GM18511 (cell line): ENCODE data around the gene CDK6.
A peak's percentile ranks its signal among the peaks of the same experiment; 100 is the strongest.
"Not testable (repeated sequence)": the region's sequence is repeated elsewhere in the genome, so short reads cannot be mapped to it uniquely, and the experiment has no call there.

Experiments used
- ATAC-seq: cut with Tn5 transposase; IDR thresholded peaks from one replicate; pipeline ENCODE4 v1.9.1; 2021; ENCODE audit warnings: mild to moderate bottlenecking, moderate library complexity; ENCODE audit not compliant: unreplicated experiment

CDK6 gene

GRCh38 chr7:92836489-92836999 lies at the start of gene CDK6:
CDK6 (minus strand) TSS chr7:92836573; CDS start chr7:92833323, 3,250 bp downstream.
- peak; percentile 32 for ATAC-seq

GRCh38 chr7:92886039-92886438 lies 49.7 kb upstream of the CDK6 start:
- not testable (repeated sequence) for ATAC-seq

DNA sequence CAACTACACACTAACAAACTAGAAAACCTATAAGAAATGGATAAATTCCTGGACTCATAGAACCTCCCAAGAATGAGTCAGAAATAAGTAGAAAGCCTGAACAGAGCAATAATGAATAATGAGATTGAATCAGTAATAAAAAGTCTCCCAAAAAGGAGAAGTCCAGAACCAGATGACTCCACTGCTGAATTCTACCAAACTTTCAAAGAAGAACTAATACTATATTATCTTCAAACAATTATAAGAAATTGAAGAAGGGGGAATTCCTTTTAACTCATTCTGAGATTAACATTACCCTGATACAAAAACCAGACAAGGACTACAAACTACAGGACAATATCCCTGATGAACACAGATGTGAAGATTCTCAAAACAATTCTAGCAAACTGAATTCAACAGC lies 47.8 kb upstream of the CDK6 start:
- no peak for ATAC-seq

- ATAC-seq, result no peak
These were observed 46.4 kb upstream of the CDK6 start for GRCh38 chr7:92882760-92883159.

GRCh38 chr7:92881091-92881485 lies 44.7 kb upstream of the CDK6 start:
- no peak for ATAC-seq

GRCh38 chr7:92880212-92881090 lies 44.1 kb upstream of the CDK6 start:
- ATAC-seq, result no peak

GRCh38 chr7:92877367-92877766 lies 41.0 kb upstream of the CDK6 start:
- ATAC-seq, result no peak

- ATAC-seq, result no peak
These were observed 40.5 kb upstream of the CDK6 start for GRCh38 chr7:92876836-92877235.

- ATAC-seq, result no peak
These were observed 39.3 kb upstream of the CDK6 start for GRCh38 chr7:92875719-92876118.

DNA sequence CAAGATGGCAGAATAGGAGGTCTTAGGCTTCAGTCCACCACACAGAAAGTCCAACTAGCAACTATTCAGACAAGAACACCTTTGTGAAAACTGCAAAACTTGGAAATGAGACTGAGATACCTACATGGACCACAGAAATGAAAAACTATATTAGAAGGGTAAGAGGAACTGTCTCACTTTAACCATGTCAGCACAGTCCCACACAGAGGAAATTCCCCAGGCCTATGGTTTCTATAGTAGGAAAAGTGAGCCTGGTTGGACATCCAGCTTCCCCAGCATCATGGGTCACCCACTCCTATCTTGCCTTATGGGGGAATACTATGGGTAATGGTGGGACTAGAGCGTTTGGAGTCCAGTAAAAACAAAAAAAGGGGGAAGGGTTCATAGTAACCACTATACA lies 38.8 kb upstream of the CDK6 start:
- ATAC-seq, result no peak

GRCh38 chr7:92874567-92874966 lies 38.2 kb upstream of the CDK6 start:
- no peak for ATAC-seq

DNA sequence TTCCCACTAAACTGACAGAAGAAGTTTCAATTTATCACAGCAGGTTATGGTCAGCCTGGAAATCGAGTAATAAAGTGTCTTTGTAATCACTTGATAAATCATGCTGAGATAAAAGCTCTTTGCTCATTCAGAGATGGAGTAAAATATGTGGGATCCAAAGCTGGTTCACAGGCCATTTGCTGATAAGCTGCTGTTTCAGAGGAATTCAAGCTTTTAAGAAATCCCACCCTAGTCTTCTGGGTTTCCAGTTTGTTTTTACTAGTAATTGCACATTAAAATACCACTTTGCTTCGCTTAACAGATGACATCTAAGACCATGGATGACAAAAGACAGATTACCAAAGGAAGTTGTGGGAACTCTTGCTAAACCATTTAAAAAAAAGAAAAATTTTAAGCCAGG lies 37.4 kb upstream of the CDK6 start:
- no peak for ATAC-seq

DNA sequence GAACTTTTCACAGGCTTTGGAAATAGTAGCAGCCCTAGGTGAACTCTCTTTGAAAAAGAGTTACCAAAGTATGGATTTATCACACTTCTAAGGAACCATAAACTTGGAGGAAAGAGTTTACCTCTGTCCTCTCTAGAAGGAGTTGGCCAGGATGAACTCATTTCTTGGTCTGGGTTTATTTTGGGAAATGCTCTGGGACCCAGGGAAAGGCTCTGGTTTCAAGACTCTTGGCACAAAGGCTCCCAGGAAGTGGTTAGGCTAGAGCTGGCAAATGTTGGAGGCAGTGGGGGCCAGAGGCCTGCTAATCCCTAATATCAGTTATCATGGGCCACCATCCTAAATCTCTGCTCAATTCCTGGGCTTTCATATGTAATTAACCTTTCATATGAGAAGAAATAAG lies 36.3 kb upstream of the CDK6 start:
- no peak for ATAC-seq

GRCh38 chr7:92868683-92869293 lies 32.4 kb upstream of the CDK6 start:
- ATAC-seq, result no peak

GRCh38 chr7:92864169-92864568 lies 27.8 kb upstream of the CDK6 start:
- ATAC-seq, result not testable (repeated sequence)

- no peak for ATAC-seq
These were observed 20.1 kb upstream of the CDK6 start for GRCh38 chr7:92856436-92856835.

DNA sequence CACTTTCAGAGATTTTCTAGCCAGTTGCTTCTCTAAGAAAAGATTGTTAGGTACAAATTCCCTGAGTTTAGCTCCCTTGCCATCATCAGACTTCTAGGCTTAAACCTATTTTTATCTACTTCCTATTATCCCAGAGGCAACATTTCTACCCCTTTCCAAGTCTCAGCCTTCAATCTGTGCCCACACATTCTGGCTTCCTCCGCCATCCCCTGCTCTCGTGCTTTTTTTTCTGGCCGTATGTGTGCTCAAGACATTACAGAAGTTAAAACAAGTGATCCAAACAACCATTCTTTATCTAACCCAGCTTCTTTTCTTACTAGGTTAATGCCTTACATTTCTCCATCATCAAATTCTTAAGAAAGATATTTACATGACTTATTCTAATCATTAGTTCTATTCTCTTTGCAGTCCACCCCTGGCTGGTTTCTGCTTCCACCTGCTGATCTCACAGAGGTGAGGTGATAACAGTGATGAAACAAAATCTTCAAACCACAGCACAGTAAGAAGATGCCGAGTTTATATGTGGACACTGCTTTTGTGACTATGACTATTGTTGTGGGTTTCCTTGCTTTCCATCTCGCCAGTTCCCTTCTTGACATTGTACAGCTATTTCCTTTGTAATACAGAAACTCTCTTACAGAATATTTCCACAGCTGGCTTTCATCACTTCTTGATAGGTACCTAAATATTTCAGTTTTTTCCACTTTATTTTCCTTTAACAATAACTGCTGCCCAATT lies 18.3 kb upstream of the CDK6 start:
- ATAC-seq, result peak; percentile 80

DNA sequence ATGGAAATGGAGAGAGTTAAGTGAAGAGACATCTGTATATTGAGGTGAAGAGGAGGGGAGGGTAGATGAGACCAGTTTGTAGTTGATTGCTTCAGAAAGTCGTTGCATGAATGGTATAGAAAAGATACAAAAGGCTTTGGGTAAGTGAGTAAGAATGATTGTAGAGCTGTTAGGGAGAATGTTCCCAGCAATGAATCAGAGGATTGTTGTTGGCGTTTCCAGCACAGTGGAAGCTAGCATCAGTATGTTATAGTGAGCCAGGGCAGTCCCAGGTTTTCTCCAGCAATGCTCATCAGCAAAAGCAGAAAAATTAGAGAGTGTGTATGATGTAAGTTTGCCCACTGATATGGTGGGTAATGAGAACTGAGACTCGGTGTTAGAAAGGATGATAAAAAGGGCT lies 15.4 kb upstream of the CDK6 start:
- no peak for ATAC-seq

GRCh38 chr7:92850516-92850915 lies 14.1 kb upstream of the CDK6 start:
- no peak for ATAC-seq

DNA sequence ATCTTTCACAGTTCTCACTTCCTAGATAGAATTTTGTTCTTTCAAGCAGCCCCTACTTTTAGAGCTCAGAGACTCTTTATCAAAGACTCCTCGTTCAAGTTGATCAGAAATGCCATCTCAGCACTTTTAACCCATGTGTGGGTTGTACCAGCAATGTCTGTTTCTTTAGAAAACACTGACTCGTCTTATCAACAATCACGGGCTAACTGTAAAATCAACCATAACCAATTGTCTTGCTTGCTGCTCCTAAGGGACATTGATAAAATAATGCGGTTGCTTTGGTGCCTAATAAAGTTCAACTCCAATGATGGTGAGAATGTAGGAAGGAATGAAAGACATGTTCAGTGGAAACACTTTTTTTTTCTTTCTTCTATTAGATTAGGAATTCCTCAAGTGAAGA lies 12.9 kb upstream of the CDK6 start:
- ATAC-seq, result no peak

GRCh38 chr7:92848851-92849250 lies 12.5 kb upstream of the CDK6 start:
- no peak for ATAC-seq

GRCh38 chr7:92848441-92848840 lies 12.1 kb upstream of the CDK6 start:
- no peak for ATAC-seq
